Kasumi-1 (cell line): ENCODE data around the gene GPR84.
A peak's percentile ranks its signal among the peaks of the same experiment; 100 is the strongest.

ENCODE experiments used
- DNase-seq, 2 experiments: peaks; one replicate each; lab custom pipeline; 2025; lab: John Stamatoyannopoulos, UW

GPR84 gene

GRCh38 chr12:54364413-54364812 lies at the start of gene GPR84:
GPR84 (minus strand) TSS chr12:54364486; CDS start chr12:54363851, 635 bp downstream.
- DNase-seq = peak; percentile 83 to 87

DNA sequence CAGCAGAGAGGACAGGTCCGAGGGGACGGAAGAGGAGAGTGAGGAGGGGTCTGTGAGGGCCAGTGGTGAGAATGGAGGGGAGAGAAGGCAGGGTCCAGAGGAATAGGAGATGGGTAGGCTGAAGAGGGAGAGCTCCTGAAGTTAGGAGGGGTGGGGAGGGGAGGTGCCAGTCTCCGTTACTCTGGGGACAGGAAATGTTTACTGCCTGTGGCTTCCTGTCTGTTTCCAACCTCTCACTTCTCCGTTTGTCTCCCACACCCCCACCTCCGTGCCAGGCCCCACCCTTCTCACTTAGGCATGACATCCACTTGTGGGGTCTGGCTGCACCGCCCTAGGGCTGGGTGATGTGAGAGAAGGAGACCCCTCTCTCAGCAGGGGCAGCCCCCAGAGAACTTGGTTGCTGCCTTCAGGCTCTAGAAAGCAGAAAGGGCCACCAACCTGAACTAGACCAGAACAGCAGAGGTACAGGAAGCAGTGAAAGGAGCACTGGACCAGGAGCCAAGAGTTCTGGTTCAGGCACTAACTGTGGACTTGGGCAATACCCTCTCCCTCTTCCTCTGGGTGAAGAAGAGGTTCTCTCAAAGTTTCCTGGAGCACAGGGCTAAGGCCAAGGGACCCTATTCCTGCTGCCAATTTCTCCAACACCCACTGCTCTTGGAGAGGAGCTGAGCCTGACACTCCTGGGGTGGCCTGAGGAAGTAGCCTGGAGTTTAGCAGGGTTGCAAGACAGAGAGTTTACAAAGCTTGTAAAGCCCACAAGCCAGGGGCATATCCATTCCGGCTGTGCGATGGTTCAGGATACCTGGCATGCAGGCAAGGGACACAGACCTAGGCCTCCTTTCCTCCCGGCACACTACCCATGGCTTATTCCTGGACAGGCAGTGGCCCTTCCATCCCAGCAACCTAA lies 49.3 kb upstream of the GPR84 start:
- DNase-seq = peak; percentile 96 to 98

GRCh38 chr12:54412786-54413185 lies 48.5 kb upstream of the GPR84 start:
- DNase-seq = no peak

DNA sequence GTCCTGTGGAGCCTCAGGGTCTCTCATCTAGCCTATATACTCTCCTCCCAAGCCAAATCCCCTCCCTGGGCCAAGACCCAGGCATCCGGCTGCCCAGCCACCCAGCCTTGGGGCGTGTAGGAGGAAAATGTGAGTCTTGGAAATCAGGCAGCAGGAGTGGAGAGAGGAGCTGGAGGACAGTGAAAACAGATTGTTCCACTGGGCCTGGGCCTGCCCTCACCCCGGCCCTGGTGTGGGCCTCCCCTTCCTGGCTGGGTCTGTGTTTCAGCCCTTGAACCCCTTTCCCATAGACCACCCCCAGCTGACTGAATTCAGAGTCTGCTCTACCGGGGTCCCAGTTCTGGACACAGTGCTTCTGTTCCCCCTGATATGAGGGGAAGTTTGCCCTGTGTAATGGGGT lies 48.1 kb upstream of the GPR84 start:
- DNase-seq = no peak

DNA sequence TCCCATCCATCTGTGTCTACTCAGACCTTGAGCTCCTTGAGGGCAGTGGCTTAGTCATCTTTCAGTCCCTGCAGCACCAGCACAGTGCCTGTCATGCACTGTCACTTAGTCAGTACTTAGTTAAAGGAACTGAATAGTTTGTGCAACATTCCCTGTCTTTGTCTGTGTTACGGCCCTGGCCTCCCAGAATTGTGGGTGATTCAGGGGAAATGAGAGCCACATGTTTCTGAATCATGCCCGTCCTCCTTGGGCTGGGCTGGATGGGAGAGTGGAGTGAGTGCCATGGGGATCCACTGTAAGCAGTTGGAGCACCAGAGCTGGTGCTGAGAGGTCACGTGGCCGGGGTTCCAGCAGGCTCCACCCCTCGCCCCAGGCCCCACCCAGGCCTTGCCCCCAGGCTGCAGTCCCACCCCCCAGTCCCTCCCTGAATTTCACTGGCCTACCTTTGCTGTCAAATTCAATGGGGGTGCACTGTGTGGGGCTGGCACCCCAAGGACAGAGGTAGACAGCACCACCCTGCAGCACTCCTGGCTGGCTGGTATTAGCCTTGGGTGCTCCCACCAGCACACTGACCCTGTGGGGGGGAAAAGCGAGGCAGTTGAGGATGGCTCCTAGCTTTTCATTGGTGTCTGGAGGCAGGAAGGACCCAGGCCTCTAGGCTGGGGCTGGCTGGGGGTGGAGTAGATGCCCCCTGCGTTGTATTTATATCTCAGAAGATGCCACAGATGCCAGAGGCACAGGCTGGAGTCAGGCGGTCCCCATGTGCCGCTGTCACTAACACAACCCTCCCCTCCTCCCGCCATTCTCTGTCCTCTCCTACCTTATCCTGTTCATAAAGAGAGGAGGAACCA lies 47.3 kb upstream of the GPR84 start:
- peak; percentile 66 to 70 for DNase-seq

- no peak for DNase-seq
Measured at GRCh38 chr12:54409267-54409666, 45.0 kb upstream of the GPR84 start.

DNA sequence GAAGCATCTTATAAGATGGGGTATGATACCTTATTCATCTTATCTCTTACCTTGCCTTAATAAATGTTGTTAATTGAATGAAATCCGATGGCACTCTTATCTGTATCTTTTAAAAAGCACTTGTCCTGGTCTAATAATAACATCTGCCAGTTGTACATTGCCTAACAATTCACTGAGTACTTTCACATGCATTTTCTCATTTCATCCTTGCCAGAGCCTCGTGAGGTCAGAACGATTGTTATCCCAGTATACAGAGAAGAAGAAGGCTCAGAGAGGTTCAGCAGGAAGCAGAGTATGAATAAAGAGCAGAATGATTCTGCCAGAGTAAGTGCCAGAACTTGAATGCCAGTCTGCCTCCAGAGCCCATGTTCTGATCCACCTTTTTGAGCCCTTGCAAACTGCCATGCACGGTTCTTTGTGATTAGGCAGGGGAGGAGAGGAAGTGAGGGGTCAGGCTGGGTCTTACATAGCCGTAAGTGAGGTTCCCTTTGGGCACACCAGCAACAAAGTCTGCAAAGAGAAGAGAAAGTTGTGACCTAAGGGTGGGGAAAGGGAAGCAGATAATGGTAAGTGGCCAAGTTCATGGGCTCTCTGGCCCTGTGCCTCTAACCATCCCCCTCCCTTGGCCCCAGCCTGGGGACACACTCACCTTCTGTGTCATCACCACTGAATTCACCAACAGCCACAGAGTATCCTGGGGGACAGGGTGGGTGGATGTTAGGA lies 43.1 kb upstream of the GPR84 start:
- DNase-seq = no peak

DNA sequence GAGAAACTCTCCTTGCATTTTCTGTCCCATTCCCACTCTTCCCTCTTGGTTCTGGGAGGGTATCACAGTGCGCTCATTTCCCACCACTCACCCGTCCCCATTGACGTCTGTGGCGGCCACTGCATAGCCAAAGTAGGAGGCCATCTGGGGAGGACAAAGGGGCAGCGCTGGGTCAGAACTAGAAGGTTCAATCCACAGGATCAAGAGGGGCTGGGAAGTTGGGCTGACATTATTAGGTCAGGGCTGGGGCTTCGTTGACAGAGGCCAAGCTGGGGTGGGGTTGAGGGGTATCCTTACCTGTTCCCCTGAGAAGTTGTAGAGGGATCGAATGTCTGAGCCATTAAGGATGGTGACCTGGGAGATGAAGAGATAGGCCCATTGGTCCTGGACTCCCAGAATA lies 41.3 kb upstream of the GPR84 start:
- no peak for DNase-seq

DNA sequence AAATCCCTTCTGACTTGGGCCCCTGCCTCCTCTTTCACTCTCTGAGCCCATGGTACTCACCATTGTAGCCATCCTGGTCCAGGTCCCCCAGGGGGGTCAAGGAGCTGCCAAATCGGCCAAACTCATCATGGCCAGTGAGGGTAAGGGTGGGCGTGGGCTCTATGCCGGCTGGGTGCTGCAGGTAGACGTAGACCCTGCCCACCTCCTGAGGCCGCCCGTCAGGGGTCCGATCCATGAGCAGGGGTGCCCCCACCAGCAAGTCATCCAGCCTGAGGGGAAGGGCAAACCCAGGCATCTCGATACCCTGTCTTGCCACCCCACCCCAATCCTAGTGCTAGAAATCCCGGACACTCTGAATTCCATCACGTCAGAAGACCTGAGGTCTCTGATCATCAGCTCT lies 40.8 kb upstream of the GPR84 start:
- DNase-seq = no peak

- DNase-seq = peak; percentile 62 to 66
Measured at GRCh38 chr12:54404061-54405004, 40.0 kb upstream of the GPR84 start.

- no peak for DNase-seq
Measured at GRCh38 chr12:54401119-54401518, 36.8 kb upstream of the GPR84 start.

- DNase-seq = peak; percentile 79 to 85
Measured at GRCh38 chr12:54398995-54399793, 34.9 kb upstream of the GPR84 start.

- no peak for DNase-seq
Measured at GRCh38 chr12:54398218-54398617, 33.9 kb upstream of the GPR84 start.

GRCh38 chr12:54397157-54397556 lies 32.9 kb upstream of the GPR84 start:
- DNase-seq = no peak

DNA sequence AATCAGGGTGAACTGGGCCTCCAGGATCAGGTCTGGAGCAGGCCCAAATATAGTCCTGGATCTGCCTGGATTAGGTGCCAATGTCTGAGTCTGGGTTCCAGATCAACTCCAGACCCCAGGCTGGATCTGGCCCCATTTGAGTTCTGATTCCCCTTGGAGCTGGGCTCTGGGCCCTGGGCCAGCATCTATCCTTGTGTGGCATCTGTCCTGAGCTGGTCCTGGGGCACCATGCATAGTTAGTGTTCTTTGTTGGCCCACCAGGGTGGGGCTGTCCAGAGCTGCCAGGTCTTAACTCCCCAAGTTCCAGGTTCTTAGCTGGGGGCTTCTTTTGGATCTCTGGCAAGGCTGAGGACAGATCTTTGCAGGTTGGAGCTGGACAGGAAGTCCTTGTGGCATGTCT lies 31.3 kb upstream of the GPR84 start:
- no peak for DNase-seq

DNA sequence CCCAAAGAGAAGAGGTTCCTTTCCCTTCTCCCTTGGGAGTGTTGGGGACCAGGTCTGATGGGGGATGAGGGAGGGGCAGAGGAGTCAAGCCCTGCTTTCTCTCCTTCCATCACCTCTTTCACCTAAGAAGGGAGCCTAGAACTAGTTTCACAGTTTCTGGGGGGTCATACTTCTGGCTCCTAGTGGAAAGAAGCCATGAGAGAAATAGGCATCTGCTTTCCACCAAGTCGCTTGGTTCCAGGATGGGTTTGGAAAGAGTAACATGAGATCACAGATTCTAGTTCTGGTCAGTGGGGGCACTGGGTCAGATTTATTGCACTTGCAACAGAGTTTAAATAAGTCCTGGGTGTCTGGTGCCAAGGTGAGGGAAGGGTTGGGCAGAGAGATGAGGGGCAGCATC lies 30.7 kb upstream of the GPR84 start:
- DNase-seq = no peak

GRCh38 chr12:54394281-54394719 lies 30.0 kb upstream of the GPR84 start:
- peak; percentile 26 to 40 for DNase-seq

DNA sequence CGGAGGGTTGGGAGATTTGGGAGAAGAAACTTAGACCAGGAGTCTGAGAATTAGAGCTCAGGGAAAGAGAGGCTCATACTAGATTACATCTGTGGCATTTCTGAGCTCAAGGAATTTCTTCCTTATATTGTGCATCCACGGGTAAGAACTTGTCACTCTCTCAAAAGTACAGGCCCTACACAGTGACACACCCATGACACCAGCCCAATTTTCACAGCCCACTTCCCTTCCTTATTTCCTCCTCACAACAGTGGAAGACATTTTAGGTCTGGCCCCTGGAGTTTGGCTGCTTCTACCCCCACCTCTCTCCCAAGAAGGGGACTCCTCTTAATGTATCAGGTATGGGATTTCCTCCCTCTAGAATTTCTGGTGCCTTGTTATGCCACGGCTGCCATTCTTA lies 29.5 kb upstream of the GPR84 start:
- DNase-seq = peak; percentile 24 to 31

GRCh38 chr12:54393207-54393609 lies 28.9 kb upstream of the GPR84 start:
- DNase-seq = no peak
